Esophagus muscularis mucosa (tissue), 4 donors: ENCODE data around the gene TAS1R1.

Experiments
- CTCF ChIP-seq, 3 experiments: fragments of 200-600 bp in 2 of 3; fragments of 450-650 bp in 1 of 3; sonication (generic) in 2 of 3; IDR thresholded peaks; one replicate each; pipeline ENCODE4 v1.5.1; 2017 to 2019; ENCODE audit warnings: antibody characterized with exemption in 3 of 3, mild to moderate bottlenecking in 2 of 3, moderate library complexity in 1 of 3
- EP300 ChIP-seq: sonication (generic); formaldehyde crosslinking; IDR thresholded peaks from one replicate; pipeline ENCODE4 v1.6.1; 2017; ENCODE audit warnings: antibody characterized with exemption
- POLR2A ChIP-seq: fragments of 450-650 bp; IDR thresholded peaks from one replicate; pipeline ENCODE4 v1.6.1; 2017; ENCODE audit warnings: antibody characterized with exemption, moderate library complexity, mild to moderate bottlenecking, low read depth
- POLR2AphosphoS5 ChIP-seq, 2 donors: sonication (generic); formaldehyde crosslinking; IDR thresholded peaks; one replicate each; pipeline ENCODE4 v1.6.1; 2017; ENCODE audit warnings: antibody characterized with exemption in 2 of 2

DNA sequence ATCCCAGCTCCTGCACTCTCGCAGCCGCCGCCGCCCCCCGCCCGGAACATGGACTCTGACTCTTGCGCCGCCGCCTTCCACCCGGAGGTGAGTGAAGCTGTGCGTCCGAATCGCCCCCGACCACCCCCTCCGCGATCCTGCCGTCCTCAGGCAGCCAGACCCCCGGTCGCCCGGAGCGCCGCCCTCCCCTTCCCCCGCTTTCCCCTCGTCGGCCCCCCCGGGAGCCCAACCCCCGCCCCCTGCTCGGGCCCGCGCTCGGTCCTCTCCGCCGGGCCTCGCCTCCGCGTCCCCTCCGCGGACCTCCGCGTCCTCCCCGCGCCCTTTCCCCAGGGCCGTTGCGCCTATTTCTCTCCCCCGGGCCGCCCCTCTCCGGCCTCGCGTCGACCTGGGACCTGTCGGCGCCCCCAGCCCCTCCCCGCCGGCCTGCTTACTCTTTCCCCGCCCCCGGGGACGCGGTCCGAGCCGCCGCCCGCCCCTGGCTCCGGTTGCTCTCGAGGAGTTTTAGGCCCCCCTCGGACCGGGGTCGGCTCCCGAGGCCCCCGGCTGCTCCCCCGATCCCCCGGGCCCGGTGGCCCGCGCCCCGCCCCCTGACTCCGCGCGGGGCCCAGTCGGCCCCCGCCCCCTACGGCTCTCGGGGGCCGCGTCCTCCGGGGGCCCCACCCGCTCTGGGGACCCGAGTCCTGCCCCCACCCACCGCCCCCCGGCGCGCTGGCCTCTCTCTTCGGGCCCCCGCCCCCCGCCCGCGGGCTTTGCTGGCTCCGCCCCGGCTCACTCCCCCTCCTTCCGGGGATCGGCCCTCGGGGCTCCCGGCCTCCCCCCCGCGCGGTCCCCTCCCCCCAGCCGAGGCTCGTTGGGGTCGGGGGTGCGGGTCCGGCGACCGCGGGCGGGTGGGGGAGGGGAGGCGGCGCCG, 59.2 kb downstream of the TAS1R1 start:
- TF ChIP-seq CTCF (IDR thresholded peaks at IDR 0.05) (no peak), POLR2A (no peak), POLR2AphosphoS5 (IDR thresholded peaks at IDR 0.05) (no peak), EP300 (no peak)
